ENCODE measurements around the gene ABHD8.

ABHD8 gene

GRCh38 chr19:17333611-17334413, 30.6 kb upstream of the ABHD8 start:
- no peak for DNase-seq

GRCh38 chr19:17332677-17333581, 29.7 kb upstream of the ABHD8 start:
- no peak for DNase-seq

GRCh38 chr19:17332360-17332676, 29.1 kb upstream of the ABHD8 start:
- no peak for DNase-seq

GRCh38 chr19:17331045-17331558, 27.9 kb upstream of the ABHD8 start:
- DNase-seq, result no peak

GRCh38 chr19:17330262-17331044, 27.2 kb upstream of the ABHD8 start:
- DNase-seq, result no peak

GRCh38 chr19:17329366-17330261, 26.4 kb upstream of the ABHD8 start:
- no peak for DNase-seq

GRCh38 chr19:17328517-17329365, 25.5 kb upstream of the ABHD8 start:
- no peak for DNase-seq

- DNase-seq, result no peak
Observed at GRCh38 chr19:17327654-17328516, 24.7 kb upstream of the ABHD8 start.

- no peak for DNase-seq
Observed at GRCh38 chr19:17327068-17327653, 23.9 kb upstream of the ABHD8 start.

GRCh38 chr19:17326595-17326966, 23.4 kb upstream of the ABHD8 start:
- DNase-seq, result no peak

- no peak for DNase-seq
Observed at GRCh38 chr19:17325881-17326594, 22.8 kb upstream of the ABHD8 start.

- DNase-seq, result no peak
Observed at GRCh38 chr19:17325133-17325532, 21.9 kb upstream of the ABHD8 start.

GRCh38 chr19:17324357-17325114, 21.3 kb upstream of the ABHD8 start:
- no peak for DNase-seq

- no peak for DNase-seq
Observed at GRCh38 chr19:17323964-17324332, 20.7 kb upstream of the ABHD8 start.

GRCh38 chr19:17323300-17323963, 20.2 kb upstream of the ABHD8 start:
- no peak for DNase-seq

GRCh38 chr19:17322854-17323253, 19.6 kb upstream of the ABHD8 start:
- DNase-seq, result no peak

GRCh38 chr19:17321655-17322489, 18.6 kb upstream of the ABHD8 start:
- DNase-seq, result no peak

Measured in NCI-H1092 (cell line).